HG03280 (cell line): ENCODE measurements around the gene TAGLN3.
"Not testable (repeated sequence)": the region's sequence is repeated elsewhere in the genome, so short reads cannot be mapped to it uniquely, and the experiment has no call there.

Experiments used
- ATAC-seq: cut with Tn5 transposase; IDR thresholded peaks from one replicate; pipeline ENCODE4 v1.9.1; 2021; ENCODE audit warnings: mild to moderate bottlenecking, moderate library complexity; ENCODE audit not compliant: unreplicated experiment

Gene TAGLN3

GRCh38 chr3:112007633-112008032 is 8.9 kb downstream of the TAGLN3 start:
- ATAC-seq: no peak

GRCh38 chr3:112009670-112010069 is 10.9 kb downstream of the TAGLN3 start:
- no peak for ATAC-seq

GRCh38 chr3:112010636-112011035 is 11.9 kb downstream of the TAGLN3 start:
- ATAC-seq: no peak

- ATAC-seq: no peak
Measured at GRCh38 chr3:112011376-112011940, 12.7 kb downstream of the TAGLN3 start.

- ATAC-seq: no peak
Measured at GRCh38 chr3:112012205-112012992, 13.7 kb downstream of the TAGLN3 start.

- peak; percentile 90 for ATAC-seq
Measured at GRCh38 chr3:112013058-112013783, 14.5 kb downstream of the TAGLN3 start.

- ATAC-seq: no peak
Measured at GRCh38 chr3:112013784-112014143, 15.0 kb downstream of the TAGLN3 start.

GRCh38 chr3:112017091-112017490 is 18.4 kb downstream of the TAGLN3 start:
- ATAC-seq: no peak

- no peak for ATAC-seq
Measured at GRCh38 chr3:112018712-112019111, 20.0 kb downstream of the TAGLN3 start.

GRCh38 chr3:112019716-112020115 is 21.0 kb downstream of the TAGLN3 start:
- ATAC-seq: no peak

GRCh38 chr3:112020674-112021085 is 22.0 kb downstream of the TAGLN3 start:
- ATAC-seq: no peak

GRCh38 chr3:112027142-112027541 is 28.4 kb downstream of the TAGLN3 start:
- ATAC-seq: no peak

- no peak for ATAC-seq
Measured at GRCh38 chr3:112027826-112028225, 29.1 kb downstream of the TAGLN3 start.

- ATAC-seq: no peak
Measured at GRCh38 chr3:112030901-112031300, 32.2 kb downstream of the TAGLN3 start.

- ATAC-seq: no peak
Measured at GRCh38 chr3:112032098-112032731, 33.5 kb downstream of the TAGLN3 start.

- no peak for ATAC-seq
Measured at GRCh38 chr3:112034436-112034835, 35.7 kb downstream of the TAGLN3 start, which contains the start of gene TMPRSS7. Gene TMPRSS7, plus strand, starts transcription at chr3:112034736. Its CDS starts 110 bp downstream, at chr3:112034846.

- no peak for ATAC-seq
Measured at GRCh38 chr3:112035241-112035640, 36.5 kb downstream of the TAGLN3 start.

GRCh38 chr3:112037194-112037593 is 38.5 kb downstream of the TAGLN3 start:
- not testable (repeated sequence) for ATAC-seq

GRCh38 chr3:112038863-112039262 is 40.1 kb downstream of the TAGLN3 start:
- no peak for ATAC-seq

GRCh38 chr3:112041321-112041720 is 42.6 kb downstream of the TAGLN3 start:
- ATAC-seq: no peak

GRCh38 chr3:112042842-112043280 is 44.1 kb downstream of the TAGLN3 start:
- ATAC-seq: no peak
